Gastroesophageal sphincter (tissue), 3 donors: Measurements from ENCODE around the gene WBP2.

Experiments
- EP300 ChIP-seq: sonication (generic); formaldehyde crosslinking; IDR thresholded peaks from one replicate; pipeline ENCODE4 v1.6.1; 2017; ENCODE audit warnings: antibody characterized with exemption, mild to moderate bottlenecking
- POLR2A ChIP-seq, 2 donors: fragments of 450-650 bp; IDR thresholded peaks; one replicate each; pipeline ENCODE4 v1.6.1; 2017; ENCODE audit warnings: antibody characterized with exemption in 2 of 2, mild to moderate bottlenecking in 2 of 2, moderate library complexity in 1 of 2
- POLR2AphosphoS5 ChIP-seq: sonication (generic); formaldehyde crosslinking; IDR thresholded peaks from one replicate; pipeline ENCODE4 v1.6.1; 2017; ENCODE audit warnings: antibody characterized with exemption
- TF ChIP-seq, protein P1 (sequence below), 4 experiments: fragments of 200-600 bp in 2 of 4; fragments of 450-650 bp in 2 of 4; sonication (generic) in 1 of 4; IDR thresholded peaks; one replicate each; pipeline ENCODE4 v1.5.1; 2017 to 2019; ENCODE audit warnings: antibody characterized with exemption in 4 of 4, mild to moderate bottlenecking in 2 of 4, moderate library complexity in 2 of 4

DNA sequence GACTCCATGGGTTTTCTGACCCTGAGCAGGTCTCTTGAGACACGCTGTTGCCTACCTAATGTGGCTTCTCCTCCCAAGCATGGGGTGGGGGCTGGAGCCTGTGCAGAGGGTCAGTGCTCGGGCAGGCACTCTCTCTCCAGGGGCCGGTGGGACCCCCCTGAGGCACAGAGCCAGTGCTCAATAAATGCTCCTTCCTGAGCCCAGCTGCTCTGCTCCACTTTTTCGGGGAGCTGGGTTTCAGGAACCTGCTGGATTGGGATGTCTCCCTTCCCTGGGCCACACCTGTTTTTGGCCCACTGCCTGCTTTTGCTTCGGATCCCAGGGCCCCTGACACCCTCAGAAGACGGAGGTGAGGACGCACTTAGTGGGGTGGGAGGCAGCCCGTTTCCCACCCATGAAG lies 42.9 kb upstream of the WBP2 start:
- TF ChIP-seq POLR2A (IDR thresholded peaks at IDR 0.05) (no peak), EP300 (no peak), POLR2AphosphoS5 (no peak)
- TF ChIP-seq, protein P1, sequence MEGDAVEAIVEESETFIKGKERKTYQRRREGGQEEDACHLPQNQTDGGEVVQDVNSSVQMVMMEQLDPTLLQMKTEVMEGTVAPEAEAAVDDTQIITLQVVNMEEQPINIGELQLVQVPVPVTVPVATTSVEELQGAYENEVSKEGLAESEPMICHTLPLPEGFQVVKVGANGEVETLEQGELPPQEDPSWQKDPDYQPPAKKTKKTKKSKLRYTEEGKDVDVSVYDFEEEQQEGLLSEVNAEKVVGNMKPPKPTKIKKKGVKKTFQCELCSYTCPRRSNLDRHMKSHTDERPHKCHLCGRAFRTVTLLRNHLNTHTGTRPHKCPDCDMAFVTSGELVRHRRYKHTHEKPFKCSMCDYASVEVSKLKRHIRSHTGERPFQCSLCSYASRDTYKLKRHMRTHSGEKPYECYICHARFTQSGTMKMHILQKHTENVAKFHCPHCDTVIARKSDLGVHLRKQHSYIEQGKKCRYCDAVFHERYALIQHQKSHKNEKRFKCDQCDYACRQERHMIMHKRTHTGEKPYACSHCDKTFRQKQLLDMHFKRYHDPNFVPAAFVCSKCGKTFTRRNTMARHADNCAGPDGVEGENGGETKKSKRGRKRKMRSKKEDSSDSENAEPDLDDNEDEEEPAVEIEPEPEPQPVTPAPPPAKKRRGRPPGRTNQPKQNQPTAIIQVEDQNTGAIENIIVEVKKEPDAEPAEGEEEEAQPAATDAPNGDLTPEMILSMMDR (IDR thresholded peaks at IDR 0.05), result no peak
